Measurements from ENCODE around the gene DES.

Gene DES

DNA sequence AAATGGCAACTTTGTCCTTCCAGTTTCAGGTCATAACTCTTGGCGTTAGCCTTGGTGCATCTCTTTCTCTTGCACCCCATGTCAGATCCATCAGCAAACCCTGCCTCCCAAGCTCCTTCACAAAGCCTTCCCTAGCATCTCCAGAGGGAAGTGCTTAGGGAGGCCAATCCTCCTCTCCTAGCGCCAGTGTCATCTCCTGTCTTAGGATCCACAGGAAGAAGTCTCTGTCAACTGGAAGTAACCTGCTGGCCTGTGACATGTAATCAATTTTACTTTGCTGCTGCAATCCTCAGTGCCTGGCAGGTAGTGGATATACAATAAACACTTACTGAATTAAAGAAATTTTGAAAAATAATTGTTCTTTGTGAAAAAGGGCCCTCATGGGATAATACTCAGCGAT is 22.6 kb upstream of the DES start:
- H3K18ac ChIP-seq (ENCODE audit: low read length), result no peak overlapping the region
- H3K79me1 ChIP-seq (ENCODE audit: low read depth, low read length), result no peaks in the 10 kb centered on the region
- no CpG with 5 or more reads among the region's 3 CpGs for WGBS, 2 donors (ENCODE audit: extremely low coverage in 2 of 2, insufficient read length in 2 of 2, insufficient replicate concordance in 1 of 2)
- H3K4me3 ChIP-seq (ENCODE audit: low read length in 2 of 2), result no peak overlapping the region
- H3K9me3 ChIP-seq (replicated peaks in 1 of 2; ENCODE audit: control insufficient read depth in 2 of 2, insufficient read depth in 1 of 2, low read depth in 1 of 2, low read length in 2 of 2), result no peaks in the 10 kb centered on the region
- H3K27ac ChIP-seq (replicated peaks; ENCODE audit: low read length), result no peak overlapping the region
- H2BK5ac ChIP-seq (ENCODE audit: low read length), result no peak overlapping the region
- H3K36me3 ChIP-seq (replicated peaks in 1 of 2; ENCODE audit: control insufficient read depth in 2 of 2, insufficient read depth in 2 of 2, low read length in 2 of 2), result no peaks in the 10 kb centered on the region
- no peak overlapping the region for H2BK120ac ChIP-seq (ENCODE audit: low read depth, low read length)
- no peak overlapping the region for H3K14ac ChIP-seq (ENCODE audit: low read length)
- H3K4ac ChIP-seq (ENCODE audit: low read length), result no peak overlapping the region
- no peak overlapping the region for H3K9ac ChIP-seq (ENCODE audit: low read depth, low read length, poor library complexity)
- DNase-seq (ENCODE audit: low spot score), result no peak
- H4K8ac ChIP-seq (ENCODE audit: low read depth, low read length), result no peak overlapping the region
- no peak overlapping the region for H4K91ac ChIP-seq (ENCODE audit: low read depth, low read length, poor library complexity)
- H2AK5ac ChIP-seq (ENCODE audit: low read depth, low read length), result no peak overlapping the region
- peaks cover 0 to 2% of the 10 kb centered on the region in 2 donors for H3K4me1 ChIP-seq (ENCODE audit: control insufficient read depth in 2 of 2, insufficient read depth in 1 of 2, low read depth in 1 of 2, low read length in 2 of 2)
- no peak overlapping the region for H3K4me2 ChIP-seq (ENCODE audit: insufficient read depth, low read length, poor library complexity, severe bottlenecking)
- H2AFZ ChIP-seq (ENCODE audit: low read length), result no peak overlapping the region
- H2BK12ac ChIP-seq (ENCODE audit: low read length), result no peak overlapping the region
- H3K27me3 ChIP-seq (ENCODE audit: control insufficient read depth in 3 of 3, insufficient read depth in 3 of 3, low read depth in 1 of 3, low read length in 3 of 3), result peaks cover 0 to 19% (median 0%) of the 10 kb centered on the region in 3 experiments
- H2BK15ac ChIP-seq (ENCODE audit: low read length), result no peak overlapping the region
- H3K23ac ChIP-seq (ENCODE audit: low read depth, low read length, poor library complexity), result no peak overlapping the region

DNA sequence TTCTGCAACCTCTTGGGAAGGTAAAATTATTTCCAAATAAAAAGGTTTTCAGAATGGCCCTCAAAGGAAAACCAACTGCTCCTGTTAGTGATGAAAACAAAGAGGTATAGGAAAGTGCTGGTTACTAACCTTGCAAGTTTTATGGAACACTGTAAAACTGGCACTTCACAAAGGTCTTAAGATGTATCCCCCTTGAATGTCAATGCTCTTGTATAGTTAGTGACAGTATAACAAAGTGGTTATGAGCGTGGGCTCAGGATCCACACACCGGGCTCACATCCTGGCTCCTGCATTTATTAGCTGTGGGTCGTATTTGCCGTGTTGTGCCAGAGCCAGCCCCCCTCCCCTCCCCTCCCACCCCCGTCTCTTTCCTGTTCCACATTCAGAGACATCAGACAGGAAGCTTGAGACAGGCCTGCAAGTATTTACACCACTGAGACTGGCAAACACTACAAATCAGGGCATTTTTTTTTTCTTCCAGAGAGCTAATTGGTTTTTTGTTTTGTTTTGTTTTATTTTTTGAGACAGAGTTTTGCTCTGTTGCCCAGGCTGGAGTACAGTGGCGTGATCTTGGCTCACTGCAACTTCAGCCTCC is 21.2 kb upstream of the DES start:
- Histone ChIP-seq H2AK5ac (ENCODE audit: low read depth, low read length) (no peak overlapping the region), H3K4me3 (ENCODE audit: low read length in 2 of 2) (no peak overlapping the region), H2BK5ac (ENCODE audit: low read length) (no peak overlapping the region), H3K4ac (ENCODE audit: low read length) (no peak overlapping the region), H2BK120ac (ENCODE audit: low read depth, low read length) (no peak overlapping the region), H2BK15ac (ENCODE audit: low read length) (no peak overlapping the region), H3K4me2 (ENCODE audit: insufficient read depth, low read length, poor library complexity, severe bottlenecking) (no peak overlapping the region), H3K27ac (replicated peaks; ENCODE audit: low read length) (no peak overlapping the region), H4K91ac (ENCODE audit: low read depth, low read length, poor library complexity) (no peak overlapping the region), H3K36me3 (replicated peaks in 1 of 2; ENCODE audit: control insufficient read depth in 2 of 2, insufficient read depth in 2 of 2, low read length in 2 of 2) (no peaks in the 10 kb centered on the region), H3K9ac (ENCODE audit: low read depth, low read length, poor library complexity) (no peak overlapping the region), H2AFZ (ENCODE audit: low read length) (no peak overlapping the region), H3K79me1 (ENCODE audit: low read depth, low read length) (no peaks in the 10 kb centered on the region), H2BK12ac (ENCODE audit: low read length) (no peak overlapping the region), H3K27me3 (ENCODE audit: control insufficient read depth in 3 of 3, insufficient read depth in 3 of 3, low read depth in 1 of 3, low read length in 3 of 3) (peaks cover 0 to 19% (median 0%) of the 10 kb centered on the region in 3 experiments), H4K8ac (ENCODE audit: low read depth, low read length) (no peak overlapping the region), H3K18ac (ENCODE audit: low read length) (no peak overlapping the region), H3K14ac (ENCODE audit: low read length) (no peak overlapping the region), H3K4me1 (ENCODE audit: control insufficient read depth in 2 of 2, insufficient read depth in 1 of 2, low read depth in 1 of 2, low read length in 2 of 2) (peaks cover 2 to 3% of the 10 kb centered on the region in 2 donors), H3K23ac (ENCODE audit: low read depth, low read length, poor library complexity) (no peak overlapping the region), H3K9me3 (replicated peaks in 1 of 2; ENCODE audit: control insufficient read depth in 2 of 2, insufficient read depth in 1 of 2, low read depth in 1 of 2, low read length in 2 of 2) (no peaks in the 10 kb centered on the region)
- no peak for DNase-seq (ENCODE audit: low spot score)
- WGBS, 2 donors (ENCODE audit: extremely low coverage in 2 of 2, insufficient read length in 2 of 2, insufficient replicate concordance in 1 of 2), result no CpG with 5 or more reads among the region's 6 CpGs

GRCh38 chr2:219398721-219399363 is 19.3 kb upstream of the DES start:
- DNase-seq (ENCODE audit: low spot score), result no peak
- no peak overlapping the region for H2BK5ac ChIP-seq (ENCODE audit: low read length)
- H2BK12ac ChIP-seq (ENCODE audit: low read length), result no peak overlapping the region
- H3K4me3 ChIP-seq (ENCODE audit: low read length in 2 of 2), result no peak overlapping the region
- H3K4me1 ChIP-seq (ENCODE audit: control insufficient read depth in 2 of 2, insufficient read depth in 1 of 2, low read depth in 1 of 2, low read length in 2 of 2), result peaks cover 8 to 10% of the 10 kb centered on the region in 2 donors
- H3K23ac ChIP-seq (ENCODE audit: low read depth, low read length, poor library complexity), result no peak overlapping the region
- H2AK5ac ChIP-seq (ENCODE audit: low read depth, low read length), result no peak overlapping the region
- H3K4ac ChIP-seq (ENCODE audit: low read length), result no peak overlapping the region
- H2AFZ ChIP-seq (ENCODE audit: low read length), result no peak overlapping the region
- no CpG with 5 or more reads among the region's 5 CpGs for WGBS, 2 donors (ENCODE audit: extremely low coverage in 2 of 2, insufficient read length in 2 of 2, insufficient replicate concordance in 1 of 2)
- H3K4me2 ChIP-seq (ENCODE audit: insufficient read depth, low read length, poor library complexity, severe bottlenecking), result no peak overlapping the region
- H3K9ac ChIP-seq (ENCODE audit: low read depth, low read length, poor library complexity), result no peak overlapping the region
- no peak overlapping the region for H2BK120ac ChIP-seq (ENCODE audit: low read depth, low read length)
- no peaks in the 10 kb centered on the region for H3K9me3 ChIP-seq (replicated peaks in 1 of 2; ENCODE audit: control insufficient read depth in 2 of 2, insufficient read depth in 1 of 2, low read depth in 1 of 2, low read length in 2 of 2)
- no peak overlapping the region for H3K14ac ChIP-seq (ENCODE audit: low read length)
- H3K79me1 ChIP-seq (ENCODE audit: low read depth, low read length), result no peaks in the 10 kb centered on the region
- H3K27ac ChIP-seq (replicated peaks; ENCODE audit: low read length), result no peak overlapping the region
- no peaks in the 10 kb centered on the region for H3K36me3 ChIP-seq (replicated peaks in 1 of 2; ENCODE audit: control insufficient read depth in 2 of 2, insufficient read depth in 2 of 2, low read length in 2 of 2)
- no peak overlapping the region for H4K8ac ChIP-seq (ENCODE audit: low read depth, low read length)
- H4K91ac ChIP-seq (ENCODE audit: low read depth, low read length, poor library complexity), result no peak overlapping the region
- no peak overlapping the region for H2BK15ac ChIP-seq (ENCODE audit: low read length)
- no peak overlapping the region for H3K18ac ChIP-seq (ENCODE audit: low read length)
- peaks cover 0 to 23% (median 0%) of the 10 kb centered on the region in 3 experiments for H3K27me3 ChIP-seq (ENCODE audit: control insufficient read depth in 3 of 3, insufficient read depth in 3 of 3, low read depth in 1 of 3, low read length in 3 of 3)

DNA sequence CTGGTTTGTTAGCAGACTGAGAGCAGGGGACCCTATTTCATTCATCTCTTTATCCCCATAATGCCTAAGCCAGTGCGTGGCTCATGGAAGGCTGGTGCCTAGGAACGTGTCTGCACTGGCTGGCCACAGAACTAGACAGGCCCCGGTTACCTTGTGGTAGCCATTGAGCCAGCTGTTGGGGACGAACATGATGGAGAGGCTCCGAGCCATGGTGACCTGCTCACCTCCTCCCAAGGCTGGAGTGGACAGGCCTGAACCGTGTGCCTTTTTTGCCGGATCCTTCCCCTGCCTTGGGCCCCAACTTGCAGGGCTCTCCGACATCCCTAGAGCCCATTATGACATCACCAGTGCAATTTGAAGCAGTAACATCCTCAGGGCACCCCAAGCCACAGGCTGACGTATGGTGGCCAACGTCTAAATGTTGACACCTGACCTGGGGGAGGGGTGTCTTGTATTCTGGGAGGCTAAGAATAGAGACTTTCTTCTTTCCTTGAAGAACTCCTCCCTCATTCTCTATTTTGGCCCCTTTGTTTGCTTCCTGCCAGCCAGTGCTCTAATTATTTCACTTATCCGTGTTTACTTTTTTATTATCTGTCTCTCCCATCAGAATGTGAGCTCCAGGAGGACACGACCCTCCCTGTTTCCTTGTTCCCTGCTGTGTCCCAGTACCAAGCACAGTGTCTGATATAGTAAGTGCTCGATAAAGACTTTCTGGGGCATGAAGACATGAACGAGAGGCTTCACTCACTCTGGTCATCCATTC is 18.3 kb upstream of the DES start:
- Histone ChIP-seq H2BK120ac (ENCODE audit: low read depth, low read length) (no peak overlapping the region), H3K14ac (ENCODE audit: low read length) (no peak overlapping the region), H2AK5ac (ENCODE audit: low read depth, low read length) (no peak overlapping the region), H4K8ac (ENCODE audit: low read depth, low read length) (no peak overlapping the region), H3K23ac (ENCODE audit: low read depth, low read length, poor library complexity) (no peak overlapping the region), H3K9ac (ENCODE audit: low read depth, low read length, poor library complexity) (no peak overlapping the region), H3K4me1 (ENCODE audit: control insufficient read depth in 2 of 2, insufficient read depth in 1 of 2, low read depth in 1 of 2, low read length in 2 of 2) (peaks cover 8 to 10% of the 10 kb centered on the region in 2 donors), H2BK5ac (ENCODE audit: low read length) (no peak overlapping the region), H3K4me3 (ENCODE audit: low read length in 2 of 2) (no peak overlapping the region), H2BK15ac (ENCODE audit: low read length) (no peak overlapping the region), H2AFZ (ENCODE audit: low read length) (no peak overlapping the region), H3K4ac (ENCODE audit: low read length) (no peak overlapping the region), H3K18ac (ENCODE audit: low read length) (no peak overlapping the region), H2BK12ac (ENCODE audit: low read length) (no peak overlapping the region), H3K27ac (replicated peaks; ENCODE audit: low read length) (no peak overlapping the region), H3K79me1 (ENCODE audit: low read depth, low read length) (no peaks in the 10 kb centered on the region), H3K4me2 (ENCODE audit: insufficient read depth, low read length, poor library complexity, severe bottlenecking) (no peak overlapping the region), H3K9me3 (replicated peaks in 1 of 2; ENCODE audit: control insufficient read depth in 2 of 2, insufficient read depth in 1 of 2, low read depth in 1 of 2, low read length in 2 of 2) (no peaks in the 10 kb centered on the region), H3K27me3 (ENCODE audit: control insufficient read depth in 3 of 3, insufficient read depth in 3 of 3, low read depth in 1 of 3, low read length in 3 of 3) (peaks cover 0 to 30% (median 0%) of the 10 kb centered on the region in 3 experiments), H4K91ac (ENCODE audit: low read depth, low read length, poor library complexity) (no peak overlapping the region), H3K36me3 (replicated peaks in 1 of 2; ENCODE audit: control insufficient read depth in 2 of 2, insufficient read depth in 2 of 2, low read length in 2 of 2) (no peaks in the 10 kb centered on the region)
- no CpG with 5 or more reads among the region's 14 CpGs for WGBS, 2 donors (ENCODE audit: extremely low coverage in 2 of 2, insufficient read length in 2 of 2, insufficient replicate concordance in 1 of 2)
- DNase-seq (ENCODE audit: low spot score), result no peak
